GM21576 (cell line): ENCODE data around the gene CYTL1.

ENCODE experiments used
- ATAC-seq: cut with Tn5 transposase; IDR thresholded peaks from one replicate; pipeline ENCODE4 v1.9.1; 2021; ENCODE audit warnings: mild to moderate bottlenecking, moderate library complexity; ENCODE audit not compliant: unreplicated experiment

The CYTL1 gene

GRCh38 chr4:4971796-4972195 lies 47.5 kb downstream of the CYTL1 start:
- no peak for ATAC-seq

DNA sequence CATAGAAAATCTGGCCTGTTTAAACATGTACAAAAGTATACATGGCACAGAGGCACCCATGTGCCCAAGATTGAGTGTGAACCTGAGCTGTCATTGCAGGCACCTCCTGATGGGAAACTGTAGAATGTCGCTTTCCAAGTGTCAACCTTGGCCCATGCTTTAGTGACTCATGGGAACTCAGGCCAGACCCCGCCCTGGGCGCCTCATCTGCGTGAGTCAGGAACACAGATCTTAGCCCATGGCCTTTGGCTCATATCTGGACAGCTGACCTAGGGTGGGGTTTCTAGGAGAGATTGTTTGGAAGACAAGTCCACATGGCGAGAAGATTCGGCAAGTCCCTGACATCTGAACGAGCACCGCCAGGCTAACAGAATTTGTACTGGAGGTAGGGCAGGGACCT lies 50.0 kb downstream of the CYTL1 start:
- ATAC-seq: no peak

DNA sequence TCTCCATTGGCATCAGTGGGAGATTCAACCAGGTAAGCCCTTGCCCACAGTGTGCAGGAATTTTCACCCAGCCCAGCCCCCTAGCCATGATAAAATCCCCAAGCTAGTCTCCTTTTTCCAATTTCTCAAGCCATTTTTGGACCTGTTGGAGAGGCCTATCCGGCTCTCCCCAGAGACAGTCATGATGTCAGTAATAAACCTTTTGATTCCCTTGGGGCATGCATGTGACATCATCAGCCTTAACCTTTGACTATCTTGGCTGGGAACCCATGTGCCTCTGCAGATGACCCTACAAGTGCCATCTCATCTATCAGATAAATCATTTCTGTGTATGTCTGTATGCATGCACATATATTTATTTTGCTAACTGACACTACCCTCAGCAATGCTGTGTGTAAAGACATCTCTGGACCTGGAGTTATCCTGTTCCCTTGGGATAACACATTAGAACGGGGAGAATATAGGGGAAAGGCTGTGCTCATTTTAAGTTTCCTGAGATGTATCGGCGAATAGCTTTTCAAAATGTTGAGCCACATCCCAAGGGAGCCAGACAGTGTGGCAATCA lies 51.0 kb downstream of the CYTL1 start:
- no peak for ATAC-seq
